Stomach (tissue), 4 donors: Measurements from ENCODE around the gene ADRB1.

ENCODE experiments used
- CTCF ChIP-seq, 7 experiments: fragments of 450-650 bp in 4 of 7; fragments of 200-600 bp in 3 of 7; sonication (generic) in 3 of 7; IDR thresholded peaks; one replicate each; pipeline ENCODE4 v1.5.1; 2016 to 2019; ENCODE audit warnings: antibody characterized with exemption in 7 of 7, control low read depth in 2 of 7, mild to moderate bottlenecking in 1 of 7
- EP300 ChIP-seq: sonication (generic); formaldehyde crosslinking; IDR thresholded peaks from one replicate; pipeline ENCODE4 v1.6.1; 2017; ENCODE audit warnings: antibody characterized with exemption

GRCh38 chr10:114095559-114096337 is 52.1 kb downstream of the ADRB1 start:
- TF ChIP-seq CTCF (IDR thresholded peaks at IDR 0.05) (no peak), EP300 (no peak)
